Activated naive CD4-positive, alpha-beta T cell treated with anti-CD3 and anti-CD28 coated beads, Interleukin-2, amount 50 U/mL, for 72 hours (primary cell): ENCODE measurements around the gene AP1B1. TPM values are rescaled to one million over a fixed set of nuclear protein-coding genes. Genes with fewer than 3 reads are reported as not detected.
"Not testable (repeated sequence)": the region's sequence is repeated elsewhere in the genome, so short reads cannot be mapped to it uniquely, and the experiment has no call there.

Experiments used
- ATAC-seq, 2 donors: fragments of 150-1000 bp; cut with Tn5 transposase; 2 replicates each; pipeline ENCODE4 v1.10.0; 2021; ENCODE audit warnings: mild to moderate bottlenecking in 2 of 2, moderate library complexity in 2 of 2
- DNase-seq, 2 donors: peaks; one replicate each; pipeline ENCODE4 v3.0.0; 2021 to 2022; ENCODE audit warnings: low spot score in 2 of 2
- H3K27ac Mint-ChIP-seq, 2 donors: one replicate each; pipeline ENCODE4 v1.8.0; 2022; ENCODE audit warnings: mild to moderate bottlenecking in 2 of 2, mixed read lengths in 2 of 2
- H3K36me3 Mint-ChIP-seq, 2 donors: one replicate each; pipeline ENCODE4 v1.8.0; 2022; ENCODE audit warnings: mixed read lengths in 2 of 2
- H3K9me3 Mint-ChIP-seq, 2 donors: one replicate each; pipeline ENCODE4 v1.8.0; 2022; ENCODE audit warnings: mixed read lengths in 2 of 2
- total RNA-seq, 2 donors: library from RNA; stranded (reverse); gene quantifications; one replicate each; pipeline ENCODE4 v1.2.3, GENCODE V29; 2022

AP1B1 gene
- total RNA-seq, 2 donors from 2014 or later, result 48.9 to 60.4 TPM

DNA sequence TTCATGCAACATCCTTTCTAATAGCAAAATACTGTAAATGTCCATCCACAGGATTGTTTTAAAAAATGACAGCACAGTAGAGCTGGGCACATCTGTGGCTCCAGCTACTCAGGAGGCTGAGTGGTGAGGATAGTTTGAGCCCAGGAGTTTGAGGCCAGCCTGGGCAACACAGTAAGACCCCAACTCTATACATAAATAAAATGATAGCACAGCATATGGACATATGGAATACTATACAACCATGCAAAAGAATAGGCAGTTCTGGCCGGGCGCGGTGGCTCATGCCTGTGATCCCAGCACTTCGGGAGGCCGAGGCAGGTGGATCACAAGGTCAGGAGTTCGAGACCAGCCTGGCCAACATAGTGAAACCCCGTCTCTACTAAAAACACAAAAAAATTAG is 13.6 kb downstream of the AP1B1 start:
- peak overlapping the region; percentile 70 to 83 for H3K27ac Mint-ChIP-seq
- not testable (repeated sequence) for H3K9me3 Mint-ChIP-seq, DNase-seq, ATAC-seq
- H3K36me3 Mint-ChIP-seq, result peaks cover 9 to 21% of the 10 kb centered on the region in 2 donors

DNA sequence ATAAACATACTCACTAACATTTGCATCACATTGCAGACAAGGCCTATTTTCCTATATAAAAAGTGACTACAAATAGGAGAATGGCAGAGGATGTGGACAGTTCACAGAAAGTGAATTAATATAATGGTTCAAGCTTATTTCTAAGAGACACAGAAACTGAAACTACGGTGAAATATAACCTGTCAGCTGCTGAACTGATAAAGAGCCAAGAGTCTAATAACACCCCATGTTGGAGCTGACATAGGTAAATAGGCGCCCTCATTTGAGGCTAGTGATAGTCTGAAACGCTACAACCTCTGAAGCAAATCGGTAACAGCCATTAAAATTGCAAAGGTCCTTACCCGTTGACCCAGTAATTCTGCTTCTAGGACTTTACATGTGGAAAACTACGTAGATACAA is 14.0 kb downstream of the AP1B1 start:
- no peak for DNase-seq
- ATAC-seq, result no peak
- H3K9me3 Mint-ChIP-seq, result peaks cover 0 to 6% of the 10 kb centered on the region in 2 donors
- peaks cover 9 to 21% of the 10 kb centered on the region in 2 donors for H3K36me3 Mint-ChIP-seq
- H3K27ac Mint-ChIP-seq, result peak overlapping the region in 1 of 2 donors; percentile 83

DNA sequence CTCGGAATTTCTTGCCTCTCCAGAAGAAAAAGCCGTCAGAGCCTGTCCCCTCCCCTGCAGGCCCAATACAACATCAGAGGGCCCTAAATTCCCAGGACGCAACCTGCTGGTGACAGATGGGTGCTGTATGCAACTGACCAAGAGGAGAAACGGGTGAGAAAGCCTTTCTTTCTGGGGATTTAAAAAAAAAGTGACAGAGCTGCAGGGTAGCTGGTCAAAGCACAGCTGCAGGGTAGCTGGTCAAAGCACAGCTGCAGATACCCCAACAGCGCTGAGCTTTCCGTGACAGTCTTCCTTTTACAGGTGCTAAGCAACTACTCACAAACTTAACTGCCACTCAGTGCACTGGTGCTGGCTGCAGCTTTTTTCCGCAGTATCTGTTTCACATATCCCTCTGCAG is 17.8 kb downstream of the AP1B1 start:
- Mint-ChIP-seq H3K36me3 (peaks cover 5 to 13% of the 10 kb centered on the region in 2 donors), H3K27ac (no peak overlapping the region), H3K9me3 (no peaks in the 10 kb centered on the region)
- ATAC-seq (no peak), DNase-seq (no peak)

DNA sequence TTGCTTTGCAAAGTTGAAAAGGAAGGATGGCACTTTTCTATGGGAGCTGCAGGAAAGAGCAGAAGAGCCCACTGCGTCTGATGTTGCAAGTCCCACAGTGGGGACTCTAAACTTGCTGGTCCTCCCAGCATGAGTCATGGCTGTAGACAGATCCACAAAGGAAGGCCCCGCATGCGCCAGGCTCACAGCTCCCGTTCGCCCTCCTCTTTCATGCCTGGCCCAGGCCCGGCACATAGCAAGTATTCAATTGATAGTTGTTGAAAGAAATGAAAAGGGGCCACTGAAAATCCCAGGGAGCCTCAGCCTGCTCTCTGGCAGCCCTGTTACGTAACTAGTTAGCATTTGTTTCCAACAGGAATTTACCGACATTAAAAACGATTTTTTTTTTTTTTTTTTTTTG is 18.9 kb downstream of the AP1B1 start:
- ATAC-seq, result no peak
- Mint-ChIP-seq H3K27ac (no peak overlapping the region), H3K9me3 (no peaks in the 10 kb centered on the region), H3K36me3 (peaks cover 4 to 5% of the 10 kb centered on the region in 2 donors)
- no peak for DNase-seq

DNA sequence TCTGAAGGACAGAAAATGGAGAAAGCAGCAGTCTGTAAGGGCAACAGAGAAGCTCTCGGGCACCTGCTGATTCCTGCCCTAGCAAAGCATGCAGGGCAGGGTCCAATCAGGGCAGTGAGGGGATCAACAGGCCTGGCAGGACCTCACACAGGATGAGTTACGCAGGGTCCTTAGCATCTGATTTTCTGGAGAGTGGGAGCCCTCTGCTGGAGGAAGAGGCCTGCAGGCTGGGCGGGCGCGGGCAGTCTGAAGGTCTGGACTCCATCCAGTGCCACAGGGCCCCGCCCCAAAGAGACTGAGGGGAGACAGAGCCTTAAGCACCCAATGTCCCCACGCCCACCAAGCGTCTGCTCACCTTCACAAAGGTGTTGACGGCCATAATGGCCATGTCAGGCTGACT is 28.9 kb downstream of the AP1B1 start:
- DNase-seq (no peak), ATAC-seq (no peak)
- Mint-ChIP-seq H3K27ac (peak overlapping the region; percentile 5 to 94), H3K36me3 (peaks cover 0 to 3% of the 10 kb centered on the region in 2 donors), H3K9me3 (no peaks in the 10 kb centered on the region)

DNA sequence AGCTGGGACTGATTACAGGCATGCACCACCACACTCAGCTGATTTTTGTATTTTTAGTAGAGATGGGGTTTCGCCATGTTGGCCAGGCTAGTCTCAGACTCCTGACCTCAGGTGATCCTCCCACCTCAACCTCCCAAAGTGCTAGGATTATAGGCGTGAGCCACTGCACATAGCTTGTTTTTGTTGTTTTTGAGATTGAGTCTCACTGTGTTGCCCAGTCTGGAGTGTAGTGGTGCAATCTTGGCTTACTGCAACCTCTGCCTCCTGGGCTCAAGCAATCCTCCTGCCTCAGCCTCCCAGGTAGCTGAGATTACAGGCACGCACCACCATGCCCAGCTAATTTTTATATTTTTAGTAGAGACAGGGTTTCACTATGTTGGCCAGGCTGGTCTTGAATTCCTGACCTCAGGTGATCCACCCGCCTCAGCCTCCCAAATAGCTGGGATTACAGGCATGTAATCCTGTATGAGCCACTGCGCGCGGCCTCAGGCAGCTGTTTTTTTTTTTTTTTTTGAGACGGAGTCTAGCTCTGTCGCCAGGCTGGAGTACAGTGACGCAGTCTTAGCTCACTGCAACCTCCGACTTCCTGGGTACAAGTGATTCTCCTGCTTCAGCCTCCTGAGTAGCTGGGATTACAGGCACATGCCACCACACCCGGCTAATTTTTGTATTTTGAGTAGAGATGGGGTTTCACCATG is 31.0 kb downstream of the AP1B1 start:
- ATAC-seq, result not testable (repeated sequence)

GRCh38 chr22:29353860-29354259 is 34.5 kb downstream of the AP1B1 start:
- H3K36me3 Mint-ChIP-seq, result peaks cover 0 to 11% of the 10 kb centered on the region in 2 donors
- ATAC-seq, result no peak
- H3K27ac Mint-ChIP-seq, result no peak overlapping the region
- H3K9me3 Mint-ChIP-seq, result no peaks in the 10 kb centered on the region
- DNase-seq, result no peak

More for the DNA sequence above, 31.0 kb downstream of the AP1B1 start:
- not testable (repeated sequence) for H3K9me3 Mint-ChIP-seq, H3K36me3 Mint-ChIP-seq, H3K27ac Mint-ChIP-seq, DNase-seq

DNA sequence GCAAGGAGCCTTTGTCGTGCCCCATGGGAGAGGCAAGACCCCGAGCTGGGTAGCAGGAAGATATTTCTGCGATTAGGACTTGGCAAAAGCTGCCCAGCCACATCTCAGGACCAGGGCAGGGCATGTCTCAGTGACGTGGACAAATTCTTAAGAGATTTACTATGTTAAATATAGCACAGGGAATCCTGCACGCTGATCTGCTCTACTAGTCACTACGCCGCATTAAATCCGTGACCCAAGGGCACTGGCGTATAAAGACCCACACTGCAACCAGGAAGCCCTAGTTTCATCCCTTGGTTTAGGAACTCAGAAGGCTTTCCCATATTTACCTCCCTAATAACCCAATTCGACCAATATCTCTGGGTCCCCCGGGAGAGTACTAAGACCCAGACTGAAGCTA is 35.1 kb downstream of the AP1B1 start:
- ATAC-seq (no peak), DNase-seq (no peak)
- no peaks in the 10 kb centered on the region for H3K9me3 Mint-ChIP-seq
- peak overlapping the region in 1 of 2 donors; percentile 44 for H3K27ac Mint-ChIP-seq
- peaks cover 0 to 11% of the 10 kb centered on the region in 2 donors for H3K36me3 Mint-ChIP-seq

- no peak for ATAC-seq
- Mint-ChIP-seq H3K36me3 (peaks cover 0 to 11% of the 10 kb centered on the region in 2 donors), H3K9me3 (no peaks in the 10 kb centered on the region)
Observed at GRCh38 chr22:29352778-29353177, 35.6 kb downstream of the AP1B1 start.

GRCh38 chr22:29351891-29352290 is 36.5 kb downstream of the AP1B1 start:
- H3K9me3 Mint-ChIP-seq, result no peaks in the 10 kb centered on the region
- no peak for ATAC-seq
- peaks cover 0 to 11% of the 10 kb centered on the region in 2 donors for H3K36me3 Mint-ChIP-seq
- no peak for DNase-seq
- no peak overlapping the region for H3K27ac Mint-ChIP-seq

More at GRCh38 chr22:29352778-29353177, 35.6 kb downstream of the AP1B1 start:
- H3K27ac Mint-ChIP-seq, result no peak overlapping the region
- no peak for DNase-seq

DNA sequence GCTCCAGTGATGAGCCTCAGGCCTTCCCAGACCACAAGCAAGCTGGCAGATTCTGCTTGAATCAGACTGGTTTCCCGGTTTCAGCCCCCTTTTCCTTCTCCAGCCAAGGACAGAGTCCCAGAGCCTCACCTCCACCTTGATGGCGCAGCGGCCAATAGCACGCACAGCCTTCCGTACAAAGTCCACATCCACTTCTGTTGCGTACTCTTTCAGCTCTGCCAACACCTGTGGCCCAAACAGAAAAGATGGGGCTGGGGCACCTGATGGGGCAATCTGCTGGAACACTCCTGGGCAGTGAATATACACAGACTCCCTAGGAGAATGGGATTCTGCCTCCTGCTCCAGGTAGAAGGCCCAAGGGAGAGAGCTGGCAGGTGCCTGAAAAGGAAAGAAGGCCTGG is 37.3 kb downstream of the AP1B1 start:
- Mint-ChIP-seq H3K9me3 (no peaks in the 10 kb centered on the region), H3K36me3 (peaks cover 0 to 11% of the 10 kb centered on the region in 2 donors), H3K27ac (no peak overlapping the region)
- no peak for ATAC-seq
- DNase-seq, result no peak

- Mint-ChIP-seq H3K36me3 (peaks cover 0 to 6% of the 10 kb centered on the region in 2 donors), H3K27ac (no peak overlapping the region), H3K9me3 (no peaks in the 10 kb centered on the region)
- no peak for ATAC-seq
- no peak for DNase-seq
Observed at GRCh38 chr22:29348956-29349355, 39.4 kb downstream of the AP1B1 start.

DNA sequence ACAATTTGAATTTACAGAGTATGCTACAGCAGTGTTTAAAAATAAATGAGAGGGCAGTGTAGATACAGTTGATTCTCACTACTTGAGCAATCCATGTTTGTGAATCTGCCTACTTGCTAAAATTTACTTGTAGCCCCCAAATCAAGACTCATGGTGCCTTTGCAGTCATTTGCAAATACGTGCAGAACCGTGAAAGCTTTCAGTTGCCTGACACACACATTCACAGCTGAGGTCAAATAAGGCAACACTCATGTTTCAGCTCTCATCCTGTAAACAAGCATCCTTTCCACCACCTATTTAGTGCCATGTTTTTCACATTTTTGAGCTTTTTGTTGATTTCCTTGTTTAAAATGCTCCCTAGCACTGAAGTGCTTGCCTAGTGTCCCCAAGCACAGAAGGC is 40.3 kb downstream of the AP1B1 start:
- no peak overlapping the region for H3K27ac Mint-ChIP-seq
- ATAC-seq (no peak), DNase-seq (no peak)
- H3K9me3 Mint-ChIP-seq, result no peaks in the 10 kb centered on the region
- peaks cover 0 to 6% of the 10 kb centered on the region in 2 donors for H3K36me3 Mint-ChIP-seq

DNA sequence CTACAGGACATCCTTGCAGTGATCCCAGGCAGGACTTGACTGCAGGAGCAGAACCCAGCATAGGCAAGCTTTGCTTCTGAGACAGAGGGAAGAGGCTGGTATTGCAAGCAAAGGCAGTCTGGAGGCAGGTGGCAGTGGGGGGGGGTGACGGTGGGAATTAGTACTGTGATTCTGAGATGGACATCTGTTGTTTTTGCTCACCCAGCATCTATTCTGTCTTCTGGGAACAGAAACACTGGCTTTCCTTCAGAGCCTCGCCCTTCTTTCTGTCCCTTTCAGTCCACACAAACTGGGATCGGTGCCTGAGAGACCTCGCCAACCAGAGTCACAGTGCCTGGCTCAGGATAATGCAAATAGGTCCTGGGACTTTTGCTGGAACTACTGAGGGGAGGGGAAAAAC is 41.7 kb downstream of the AP1B1 start:
- no peaks in the 10 kb centered on the region for H3K9me3 Mint-ChIP-seq
- H3K27ac Mint-ChIP-seq, result no peak overlapping the region
- ATAC-seq (no peak), DNase-seq (no peak)
- peaks cover 0 to 6% of the 10 kb centered on the region in 2 donors for H3K36me3 Mint-ChIP-seq

GRCh38 chr22:29345932-29346331 is 42.4 kb downstream of the AP1B1 start:
- no peaks in the 10 kb centered on the region for H3K36me3 Mint-ChIP-seq
- no peak for ATAC-seq
- no peak overlapping the region for H3K27ac Mint-ChIP-seq
- no peaks in the 10 kb centered on the region for H3K9me3 Mint-ChIP-seq
- DNase-seq, result no peak

GRCh38 chr22:29344889-29345288 is 43.5 kb downstream of the AP1B1 start:
- H3K27ac Mint-ChIP-seq, H3K36me3 Mint-ChIP-seq, DNase-seq, ATAC-seq, H3K9me3 Mint-ChIP-seq: not testable (repeated sequence)

- H3K36me3 Mint-ChIP-seq, result peaks cover 0 to 4% of the 10 kb centered on the region in 2 donors
- DNase-seq (no peak), ATAC-seq (no peak)
Observed at GRCh38 chr22:29344137-29344536, 44.2 kb downstream of the AP1B1 start.

DNA sequence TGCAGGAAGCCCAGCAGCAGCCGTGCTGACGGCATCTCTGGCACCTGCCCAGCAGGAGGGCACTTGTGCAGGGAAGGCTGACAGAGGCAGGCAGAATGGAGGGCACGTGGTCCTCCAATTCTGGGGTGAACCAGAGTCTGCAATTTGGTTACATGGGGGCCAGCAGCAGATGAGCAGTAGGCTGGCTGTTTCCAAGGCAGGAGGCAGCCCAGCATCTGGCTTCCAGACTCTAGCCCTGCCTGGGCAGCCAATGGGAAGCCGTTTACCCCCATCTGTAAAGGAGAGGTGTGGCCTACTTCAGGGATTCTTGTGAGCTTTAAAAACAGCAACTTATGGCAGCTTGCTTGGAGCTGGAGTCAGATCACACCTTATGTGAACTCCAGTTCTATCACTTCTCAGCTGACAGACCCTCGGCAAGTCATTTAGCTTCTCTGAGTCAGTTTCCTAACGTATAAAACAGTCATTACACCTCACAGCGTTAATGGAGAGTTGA is 45.0 kb downstream of the AP1B1 start:
- ATAC-seq, result peak; percentile 33 to 80
- Mint-ChIP-seq H3K36me3 (peaks cover 0 to 4% of the 10 kb centered on the region in 2 donors), H3K27ac (peak overlapping the region; percentile 7 to 87), H3K9me3 (no peaks in the 10 kb centered on the region)
- no peak for DNase-seq

More at GRCh38 chr22:29344137-29344536, 44.2 kb downstream of the AP1B1 start:
- H3K9me3 Mint-ChIP-seq, result no peaks in the 10 kb centered on the region
- no peak overlapping the region for H3K27ac Mint-ChIP-seq
